ENCODE results near the gene CYP46A1.

DNA sequence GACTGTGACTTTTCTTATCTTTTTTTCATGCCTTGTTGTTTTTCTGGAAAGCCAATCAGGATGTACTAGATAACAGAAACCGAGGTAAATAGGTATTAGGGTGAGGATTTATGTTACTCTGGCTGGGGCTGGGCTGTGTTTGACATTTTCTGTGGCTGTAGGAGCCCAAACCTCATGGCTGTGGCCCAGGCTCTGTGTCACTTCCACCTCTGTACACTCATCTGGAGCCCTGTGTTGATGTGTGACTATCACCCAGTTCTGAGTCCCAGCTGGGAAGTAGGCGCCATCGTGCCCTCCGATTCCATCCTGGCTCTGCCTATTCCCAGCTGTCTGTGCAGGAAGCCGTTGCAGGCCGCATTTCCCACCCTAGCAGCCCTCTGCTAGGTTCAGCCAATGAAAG is 40.8 kb upstream of the CYP46A1 start:
- TF ChIP-seq, protein P1, sequence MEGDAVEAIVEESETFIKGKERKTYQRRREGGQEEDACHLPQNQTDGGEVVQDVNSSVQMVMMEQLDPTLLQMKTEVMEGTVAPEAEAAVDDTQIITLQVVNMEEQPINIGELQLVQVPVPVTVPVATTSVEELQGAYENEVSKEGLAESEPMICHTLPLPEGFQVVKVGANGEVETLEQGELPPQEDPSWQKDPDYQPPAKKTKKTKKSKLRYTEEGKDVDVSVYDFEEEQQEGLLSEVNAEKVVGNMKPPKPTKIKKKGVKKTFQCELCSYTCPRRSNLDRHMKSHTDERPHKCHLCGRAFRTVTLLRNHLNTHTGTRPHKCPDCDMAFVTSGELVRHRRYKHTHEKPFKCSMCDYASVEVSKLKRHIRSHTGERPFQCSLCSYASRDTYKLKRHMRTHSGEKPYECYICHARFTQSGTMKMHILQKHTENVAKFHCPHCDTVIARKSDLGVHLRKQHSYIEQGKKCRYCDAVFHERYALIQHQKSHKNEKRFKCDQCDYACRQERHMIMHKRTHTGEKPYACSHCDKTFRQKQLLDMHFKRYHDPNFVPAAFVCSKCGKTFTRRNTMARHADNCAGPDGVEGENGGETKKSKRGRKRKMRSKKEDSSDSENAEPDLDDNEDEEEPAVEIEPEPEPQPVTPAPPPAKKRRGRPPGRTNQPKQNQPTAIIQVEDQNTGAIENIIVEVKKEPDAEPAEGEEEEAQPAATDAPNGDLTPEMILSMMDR (IDR thresholded peaks at IDR 0.05), result no peak
- TF ChIP-seq POLR2A (IDR thresholded peaks at IDR 0.05), result no peak

Data from Peyer's patch (tissue), 4 donors.